Stimulated activated CD4-positive, alpha-beta T cell treated with anti-CD3 and anti-CD28 coated beads, Interleukin-15, amount 100 ng/mL, for 48 hours (primary cell): ENCODE measurements around the gene MC3R.
"Not testable (repeated sequence)": the region's sequence is repeated elsewhere in the genome, so short reads cannot be mapped to it uniquely, and the experiment has no call there.

Experiments used
- DNase-seq, 2 donors: peaks; one replicate each; pipeline ENCODE4 v3.0.0-alpha.2; 2020; ENCODE audit warnings: low read depth in 2 of 2

MC3R gene

DNA sequence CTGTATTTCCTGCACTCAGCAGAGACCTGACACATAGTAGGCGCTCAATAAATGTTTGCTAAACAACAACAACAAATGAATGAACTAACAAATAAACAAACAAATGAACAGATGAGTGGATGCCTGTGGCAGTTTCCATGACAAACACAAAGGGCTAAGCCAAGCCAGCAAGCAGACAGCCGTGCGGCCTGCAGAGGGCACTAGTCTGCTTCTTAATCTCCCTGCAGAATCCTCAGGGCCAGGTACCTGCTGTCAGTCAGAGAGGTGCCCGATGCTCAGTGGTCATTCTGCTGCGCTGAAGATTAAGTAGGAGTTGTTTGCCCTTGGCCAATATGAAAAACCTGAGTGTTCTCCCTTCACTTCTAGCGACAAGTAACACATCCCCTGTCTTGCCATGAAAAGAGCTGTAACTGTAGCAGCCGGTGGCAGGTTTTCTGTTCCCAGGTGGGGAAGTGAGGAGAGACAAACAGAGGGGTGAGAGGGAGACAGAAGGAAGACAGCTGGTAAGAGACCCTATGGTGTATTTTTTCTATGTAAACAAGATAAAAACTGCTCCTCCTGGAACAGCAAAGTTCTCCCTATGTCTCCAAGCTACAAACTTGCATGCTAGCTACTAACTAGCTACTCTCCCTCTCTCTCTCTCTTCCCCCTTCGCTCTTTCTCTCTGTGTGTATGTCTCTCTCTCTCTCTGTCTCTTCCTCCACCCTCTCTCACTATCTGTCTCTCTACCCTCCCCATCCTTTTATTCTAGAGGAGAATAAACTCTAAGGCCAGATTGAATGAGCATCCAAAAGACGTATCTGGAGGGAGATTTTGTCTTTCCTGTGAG lies at the start of gene MC3R:
TSS of gene MC3R (plus strand) at position 779 of the 829 bp plus-strand sequence. CDS start 112 bp downstream, outside the sequence.
- DNase-seq = peak; percentile 14 to 33

DNA sequence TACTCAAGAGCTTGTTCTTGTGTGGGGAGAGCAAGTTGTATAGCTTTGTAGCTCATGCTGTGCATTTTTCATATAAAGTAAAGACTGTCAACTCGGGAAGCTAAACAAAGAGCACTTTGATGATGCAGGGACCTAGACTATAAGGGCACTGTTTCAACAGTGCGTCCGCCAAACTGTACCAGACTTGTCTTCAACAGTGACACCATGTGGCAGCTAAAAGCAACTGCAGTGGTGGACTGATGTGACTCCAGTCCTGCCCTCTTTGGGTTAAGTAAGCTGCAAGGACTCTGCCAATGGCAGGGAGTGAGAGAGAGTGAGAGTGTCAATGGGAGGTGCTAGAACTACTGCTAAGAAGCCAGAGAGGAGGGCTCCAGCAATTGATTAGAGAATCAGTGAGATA lies 48.1 kb upstream of the MC3R start:
- DNase-seq = no peak

GRCh38 chr20:56202493-56203077 lies 45.9 kb upstream of the MC3R start:
- no peak for DNase-seq

- no peak for DNase-seq
Observed at GRCh38 chr20:56204206-56204605, 44.3 kb upstream of the MC3R start.

DNA sequence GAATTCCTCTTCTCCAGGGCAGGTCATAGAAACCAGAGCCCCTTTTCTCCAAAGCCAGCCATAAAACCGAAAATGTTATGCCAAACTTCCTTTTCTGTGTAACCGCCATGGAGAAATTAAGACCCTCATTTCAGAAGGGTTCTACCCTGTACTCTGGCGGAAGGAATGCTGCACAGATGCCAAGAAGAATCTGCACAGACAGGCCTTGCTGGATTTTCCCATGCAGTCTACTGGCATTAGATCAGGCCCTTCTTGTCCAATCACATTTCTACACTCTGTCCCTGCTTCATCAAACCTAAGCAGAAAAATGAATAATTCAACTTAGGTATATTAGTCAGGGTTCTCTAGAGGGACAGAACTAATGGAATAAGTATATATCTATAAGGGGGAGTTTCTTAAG lies 43.2 kb upstream of the MC3R start:
- DNase-seq = no peak

- DNase-seq = no peak
Observed at GRCh38 chr20:56207656-56208055, 40.9 kb upstream of the MC3R start.

DNA sequence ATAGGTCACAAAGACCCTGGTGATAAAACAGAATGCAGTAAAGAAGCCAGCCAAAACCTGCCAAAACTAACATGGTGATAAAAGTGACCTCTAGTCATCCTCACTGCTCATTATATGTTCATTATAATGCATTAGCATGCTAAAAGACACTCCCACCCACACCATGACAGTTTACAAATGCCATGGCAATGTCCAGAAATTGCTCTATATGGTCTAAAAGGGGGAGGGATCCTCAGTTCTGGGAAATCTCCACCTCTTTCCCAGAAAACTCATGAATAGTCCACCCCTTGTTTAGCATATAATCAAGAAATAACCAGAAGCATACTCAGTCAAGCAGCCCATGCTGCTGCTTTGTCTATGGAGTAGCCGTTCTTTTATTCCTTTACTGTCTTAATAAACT lies 40.4 kb upstream of the MC3R start:
- no peak for DNase-seq

GRCh38 chr20:56211051-56211450 lies 37.5 kb upstream of the MC3R start:
- no peak for DNase-seq

DNA sequence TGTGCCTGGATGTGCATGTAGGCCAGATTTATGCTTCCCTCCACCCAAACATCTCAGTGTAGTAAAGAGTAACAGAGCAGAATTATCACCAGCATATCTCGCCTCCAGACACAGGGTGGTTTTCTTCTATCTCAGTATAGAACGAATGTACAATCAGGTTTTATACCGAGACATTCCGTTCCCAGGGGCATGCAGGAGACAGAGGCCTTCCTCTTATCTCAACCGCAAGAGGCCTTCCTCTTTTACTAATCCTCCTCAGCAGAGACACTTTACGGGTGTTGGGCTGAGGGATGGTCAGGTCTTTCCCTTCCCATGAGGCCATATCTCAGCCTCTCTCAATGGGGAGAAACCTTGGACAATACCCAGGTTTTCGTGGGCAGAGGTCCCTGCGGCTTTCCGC lies 36.4 kb upstream of the MC3R start:
- no peak for DNase-seq

- DNase-seq = no peak
Observed at GRCh38 chr20:56213321-56213720, 35.2 kb upstream of the MC3R start.

- DNase-seq = no peak
Observed at GRCh38 chr20:56215115-56215514, 33.4 kb upstream of the MC3R start.

DNA sequence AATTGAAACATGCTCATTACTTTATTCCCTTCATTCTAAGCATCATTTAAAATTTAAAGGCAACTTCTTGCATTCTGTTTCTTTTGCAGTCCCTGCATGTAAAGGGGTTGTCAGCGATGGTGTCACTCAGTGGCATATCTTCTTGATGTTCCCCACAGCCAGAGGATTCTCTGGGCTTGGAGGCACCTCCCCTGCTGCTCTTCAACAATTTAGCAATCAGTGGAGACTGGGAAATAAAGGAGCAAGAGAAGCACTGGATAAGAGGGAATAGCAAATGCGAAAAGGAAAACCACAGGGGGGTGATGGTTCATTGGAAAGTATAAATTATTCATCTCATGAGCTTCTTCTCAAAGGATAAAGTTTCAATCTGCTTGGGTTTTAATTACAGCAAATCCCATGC lies 30.7 kb upstream of the MC3R start:
- DNase-seq = no peak

GRCh38 chr20:56221186-56221585 lies 27.3 kb upstream of the MC3R start:
- not testable (repeated sequence) for DNase-seq

DNA sequence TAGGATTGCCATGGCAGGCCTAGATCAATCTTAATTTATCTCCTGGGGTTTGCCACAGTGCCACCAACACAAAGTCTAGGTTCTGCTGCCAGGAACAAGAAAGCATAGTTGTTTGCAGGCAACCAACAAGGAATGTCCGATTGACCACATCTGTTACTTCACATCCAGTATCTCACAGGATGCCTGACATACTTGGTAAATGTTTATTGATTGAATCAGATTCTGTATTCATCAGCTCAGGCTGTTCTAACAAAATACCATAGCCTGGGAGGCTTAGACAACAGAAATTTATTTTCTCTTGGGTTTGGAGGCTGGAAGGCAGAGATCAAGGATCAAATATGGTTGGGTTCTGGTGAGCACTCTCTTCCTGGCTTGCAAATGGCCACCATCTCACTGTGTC lies 26.3 kb upstream of the MC3R start:
- DNase-seq = no peak

GRCh38 chr20:56222945-56223344 lies 25.6 kb upstream of the MC3R start:
- DNase-seq = no peak

DNA sequence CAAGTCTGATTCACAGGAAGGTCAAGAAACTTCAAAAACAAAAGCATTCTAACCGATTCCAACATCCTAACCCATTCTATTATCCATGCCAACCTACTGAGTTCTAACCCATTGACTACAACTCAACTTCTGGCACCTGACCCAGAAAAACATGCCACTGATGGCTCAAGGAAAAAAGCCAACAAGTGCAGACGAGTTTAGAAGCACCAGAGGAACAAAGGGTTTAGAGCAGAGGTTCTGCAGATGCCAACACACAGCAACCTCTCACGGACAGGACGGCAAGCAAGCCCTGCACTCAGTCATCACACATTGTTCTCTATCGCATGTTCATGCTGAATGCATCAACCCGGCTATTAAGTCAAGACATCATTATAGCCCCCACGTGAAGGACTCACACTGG lies 25.2 kb upstream of the MC3R start:
- no peak for DNase-seq

GRCh38 chr20:56228021-56228420 lies 20.5 kb upstream of the MC3R start:
- no peak for DNase-seq

DNA sequence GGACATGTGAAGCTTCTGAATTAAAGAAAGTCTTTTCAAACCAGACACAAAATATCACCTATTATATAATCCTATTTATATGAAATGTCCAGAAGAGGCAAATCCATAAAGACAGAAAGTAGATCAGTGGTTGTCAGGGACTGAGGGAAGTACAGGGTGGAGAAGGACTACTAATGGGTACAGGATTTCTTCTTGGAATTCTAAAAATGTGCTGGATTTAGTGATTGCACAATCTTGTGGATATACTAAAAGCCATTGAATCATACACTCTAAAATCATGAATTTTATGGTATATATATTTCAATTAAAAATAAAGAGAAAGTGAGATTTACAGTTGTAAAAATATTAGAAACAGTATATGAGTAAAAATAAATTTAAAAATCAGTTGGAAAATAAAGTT lies 18.7 kb upstream of the MC3R start:
- DNase-seq = no peak

DNA sequence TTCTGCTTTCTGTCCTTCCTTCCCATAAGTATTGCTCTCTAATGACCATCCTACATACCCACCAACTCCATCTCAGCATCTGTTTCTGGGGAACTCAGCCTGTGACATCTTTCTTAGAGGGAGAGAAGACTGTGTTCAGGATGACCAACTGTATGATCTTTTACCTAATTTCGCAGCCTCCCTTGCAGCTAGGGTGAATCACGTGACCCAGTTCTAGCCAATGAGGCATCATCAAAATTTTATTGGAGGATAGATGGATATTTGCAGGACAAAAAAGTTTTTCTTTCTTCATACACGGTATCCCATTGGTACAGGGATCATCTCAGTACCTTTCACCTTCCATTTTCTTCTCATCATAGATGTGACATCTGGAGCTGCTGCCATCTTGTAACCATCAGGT lies 14.4 kb upstream of the MC3R start:
- DNase-seq = no peak

DNA sequence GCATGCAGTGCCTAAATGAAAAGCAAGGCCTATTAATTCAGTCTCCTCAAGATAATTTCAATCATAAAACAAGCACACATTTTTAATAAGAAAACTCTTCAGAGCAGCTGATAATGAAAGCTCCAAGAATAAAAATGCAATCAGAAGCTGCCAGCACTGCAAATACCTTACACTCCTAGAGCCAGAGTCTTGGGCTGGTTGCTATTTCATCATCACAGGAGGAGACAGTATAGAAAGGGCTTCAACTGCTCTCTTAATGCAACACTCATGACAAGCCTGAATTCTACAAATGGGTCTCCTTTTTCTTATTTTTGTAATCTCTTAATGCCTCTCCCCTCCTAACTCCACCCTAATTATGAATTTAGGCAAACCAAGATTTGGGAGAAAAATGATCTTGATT lies 11.2 kb upstream of the MC3R start:
- DNase-seq = no peak

GRCh38 chr20:56244259-56244658 lies 4.3 kb upstream of the MC3R start:
- DNase-seq = no peak

- no peak for DNase-seq
Observed at GRCh38 chr20:56245761-56246160, 2.8 kb upstream of the MC3R start.

DNA sequence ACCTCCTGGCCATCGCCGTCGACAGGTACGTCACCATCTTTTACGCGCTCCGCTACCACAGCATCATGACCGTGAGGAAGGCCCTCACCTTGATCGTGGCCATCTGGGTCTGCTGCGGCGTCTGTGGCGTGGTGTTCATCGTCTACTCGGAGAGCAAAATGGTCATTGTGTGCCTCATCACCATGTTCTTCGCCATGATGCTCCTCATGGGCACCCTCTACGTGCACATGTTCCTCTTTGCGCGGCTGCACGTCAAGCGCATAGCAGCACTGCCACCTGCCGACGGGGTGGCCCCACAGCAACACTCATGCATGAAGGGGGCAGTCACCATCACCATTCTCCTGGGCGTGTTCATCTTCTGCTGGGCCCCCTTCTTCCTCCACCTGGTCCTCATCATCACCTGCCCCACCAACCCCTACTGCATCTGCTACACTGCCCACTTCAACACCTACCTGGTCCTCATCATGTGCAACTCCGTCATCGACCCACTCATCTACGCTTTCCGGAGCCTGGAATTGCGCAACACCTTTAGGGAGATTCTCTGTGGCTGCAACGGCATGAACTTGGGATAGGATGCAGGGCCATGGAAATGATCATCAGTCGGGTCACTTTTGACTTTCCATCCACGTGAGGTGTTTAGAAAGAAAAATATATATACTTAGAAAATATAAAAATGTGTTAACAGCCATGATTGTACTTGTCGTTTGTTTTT lies 868 bp downstream of the MC3R start:
- DNase-seq = peak; percentile 4 to 8
